SK-N-SH treated with all-trans-retinoic acid at 6 μM for 48 hours (cell line): ENCODE data around the gene THAP8.

Experiments
- ARNTL ChIP-seq: fragments of 450-650 bp; formaldehyde crosslinking; IDR thresholded peaks from 2 replicates; pipeline ENCODE4 v1.5.0; 2020; ENCODE audit warnings: low read depth, mild to moderate bottlenecking, moderate library complexity, borderline replicate concordance
- CREB5 ChIP-seq: fragments of 250-450 bp; sonication (Bioruptor Pico); IDR thresholded peaks from 2 replicates; pipeline ENCODE4 v1.5.1; 2020; ENCODE audit warnings: low read depth, mild to moderate bottlenecking, moderate library complexity
- CSDC2 ChIP-seq: fragments of 250-450 bp; sonication (Bioruptor Pico); IDR thresholded peaks from 2 replicates; pipeline ENCODE4 v1.5.0; 2020; ENCODE audit warnings: mild to moderate bottlenecking, moderate library complexity
- CSRNP3 ChIP-seq: fragments of 250-450 bp; sonication (Bioruptor Pico); IDR thresholded peaks from 2 replicates; pipeline ENCODE4 v1.5.1; 2021; ENCODE audit warnings: mild to moderate bottlenecking, moderate library complexity
- ISL1 ChIP-seq: fragments of 250-450 bp; sonication (Bioruptor Pico); IDR thresholded peaks from 2 replicates; pipeline ENCODE4 v2.1.2; 2022; ENCODE audit warnings: mild to moderate bottlenecking, moderate library complexity
- PATZ1 ChIP-seq: fragments of 250-450 bp; sonication (Bioruptor Pico); IDR thresholded peaks from 2 replicates; pipeline ENCODE4 v1.8.0; 2020; ENCODE audit warnings: mild to moderate bottlenecking, moderate library complexity, borderline replicate concordance
- RARB ChIP-seq: fragments of 250-450 bp; sonication (Bioruptor Pico); IDR thresholded peaks from 2 replicates; pipeline ENCODE4 v1.8.0; 2021; ENCODE audit warnings: mild to moderate bottlenecking, moderate library complexity
- TCF4 ChIP-seq: fragments of 250-450 bp; sonication (Bioruptor Pico); IDR thresholded peaks from 2 replicates; pipeline ENCODE4 v1.8.0; 2021; ENCODE audit warnings: mild to moderate bottlenecking, moderate library complexity, borderline replicate concordance
- TSHZ2 ChIP-seq: fragments of 250-450 bp; sonication (Bioruptor Pico); IDR thresholded peaks from 2 replicates; pipeline ENCODE4 v1.5.0; 2020; ENCODE audit warnings: mild to moderate bottlenecking, moderate library complexity
- ZC3H10 ChIP-seq: fragments of 250-450 bp; sonication (Bioruptor Pico); IDR thresholded peaks from 2 replicates; pipeline ENCODE4 v1.5.1; 2021; ENCODE audit warnings: mild to moderate bottlenecking, moderate library complexity
- ZFP30 ChIP-seq: fragments of 450-650 bp; formaldehyde crosslinking; IDR thresholded peaks from 2 replicates; pipeline ENCODE4 v1.5.0; 2022; ENCODE audit warnings: mild to moderate bottlenecking, moderate library complexity

GRCh38 chr19:36054733-36055686 lies 925 bp upstream of the THAP8 start, which contains the start of gene WDR62:
- no peak for TF ChIP-seq RARB (CRISPR knock-in tag)
- no peak for TF ChIP-seq ZFP30
- no peak for TF ChIP-seq PATZ1 (CRISPR knock-in tag)
- TF ChIP-seq ARNTL (CRISPR knock-in tag), result no peak
- TF ChIP-seq CSRNP3 (CRISPR knock-in tag), result no peak
- no peak for TF ChIP-seq TSHZ2 (CRISPR knock-in tag)
- TF ChIP-seq ISL1 (CRISPR knock-in tag), result no peak
- TF ChIP-seq CSDC2 (CRISPR knock-in tag), result no peak
- no peak for TF ChIP-seq TCF4 (CRISPR knock-in tag)
- no peak for TF ChIP-seq CREB5 (CRISPR knock-in tag)
- no peak for TF ChIP-seq ZC3H10 (CRISPR knock-in tag)
